Stimulated activated CD8-positive, alpha-beta memory T cell treated with anti-CD3 and anti-CD28 coated beads, Interleukin-4, amount 100 ng/mL, for 24 hours (primary cell): Measurements from ENCODE around the gene MCAM.
A peak's percentile ranks its signal among the peaks of the same experiment; 100 is the strongest.

Experiments
- DNase-seq: peaks from one replicate; pipeline ENCODE4 v3.0.0-alpha.2; 2020; ENCODE audit warnings: low read depth

Gene MCAM

GRCh38 chr11:119329320-119329719, 12.4 kb upstream of the MCAM start:
- no peak for DNase-seq

GRCh38 chr11:119324189-119324588, 7.3 kb upstream of the MCAM start:
- DNase-seq = no peak

GRCh38 chr11:119323532-119324033, 6.7 kb upstream of the MCAM start:
- DNase-seq = peak; percentile 69

GRCh38 chr11:119322921-119323531, 6.1 kb upstream of the MCAM start:
- no peak for DNase-seq

GRCh38 chr11:119322360-119322739, 5.4 kb upstream of the MCAM start:
- no peak for DNase-seq

GRCh38 chr11:119320776-119321524, 4.0 kb upstream of the MCAM start:
- no peak for DNase-seq

- DNase-seq = no peak
Observed at GRCh38 chr11:119320240-119320775, 3.4 kb upstream of the MCAM start.

GRCh38 chr11:119319700-119320239, 2.8 kb upstream of the MCAM start:
- DNase-seq = no peak

GRCh38 chr11:119319136-119319699, 2.3 kb upstream of the MCAM start:
- no peak for DNase-seq

- DNase-seq = no peak
Observed at GRCh38 chr11:119318240-119319135, 1.6 kb upstream of the MCAM start.

GRCh38 chr11:119317592-119318239, 786 bp upstream of the MCAM start:
- DNase-seq = no peak

GRCh38 chr11:119316016-119316728, 758 bp downstream of the MCAM start:
- DNase-seq = no peak

- no peak for DNase-seq
Observed at GRCh38 chr11:119315131-119316015, 1.6 kb downstream of the MCAM start.

GRCh38 chr11:119314726-119315125, 2.2 kb downstream of the MCAM start:
- DNase-seq = no peak

- DNase-seq = no peak
Observed at GRCh38 chr11:119310682-119311052, 6.3 kb downstream of the MCAM start.

- DNase-seq = no peak
Observed at GRCh38 chr11:119309953-119310681, 6.8 kb downstream of the MCAM start.

GRCh38 chr11:119309411-119309810, 7.5 kb downstream of the MCAM start:
- no peak for DNase-seq

- no peak for DNase-seq
Observed at GRCh38 chr11:119307974-119308373, 9.0 kb downstream of the MCAM start.

GRCh38 chr11:119307219-119307618, 9.7 kb downstream of the MCAM start:
- DNase-seq = no peak
